Panc1 (cell line): ENCODE data around the gene VOPP1.
"Not testable (repeated sequence)": the region's sequence is repeated elsewhere in the genome, so short reads cannot be mapped to it uniquely, and the experiment has no call there.

ENCODE experiments used
- CTCF ChIP-seq: fragments of 450-650 bp; IDR thresholded peaks from 2 replicates; pipeline ENCODE4 v1.5.1; 2017; ENCODE audit warnings: mild to moderate bottlenecking
- REST ChIP-seq, 2 experiments: IDR thresholded peaks; 2 replicates each; pipeline ENCODE4 v1.6.1; 2011 to 2012; ENCODE audit warnings: low read depth in 2 of 2, control low read depth in 1 of 2, low read length in 1 of 2, mild to moderate bottlenecking in 1 of 2, moderate library complexity in 1 of 2; ENCODE audit not compliant: insufficient read depth in 1 of 2
- SIN3A ChIP-seq: IDR thresholded peaks from 2 replicates; pipeline ENCODE4 v1.6.1; 2012; ENCODE audit warnings: low read depth, mild to moderate bottlenecking, low read length, moderate library complexity, borderline replicate concordance; ENCODE audit not compliant: insufficient read depth

DNA sequence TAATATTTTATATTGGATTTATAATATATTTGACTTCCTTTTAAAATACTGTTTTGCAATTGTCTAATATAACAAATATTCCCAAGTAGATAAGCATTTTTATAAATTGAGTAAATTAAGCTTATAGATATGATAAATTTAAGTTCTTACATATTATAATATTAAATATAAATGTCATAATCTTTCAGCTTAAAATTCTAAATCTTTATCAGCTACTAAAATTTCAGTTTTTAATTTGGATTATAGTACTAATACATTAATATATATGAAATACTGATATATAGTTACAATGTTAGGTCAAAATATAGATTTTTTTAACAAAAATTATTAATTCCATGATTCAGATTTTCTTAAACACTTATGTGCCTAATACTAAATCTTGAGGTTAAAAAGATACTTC, 33.4 kb upstream of the VOPP1 start:
- TF ChIP-seq SIN3A; CTCF; REST (IDR thresholded peaks at IDR 0.05; ENCODE audit: insufficient read depth in 1 of 2, low read depth in 2 of 2, low read length in 1 of 2): not testable (repeated sequence)
